ENCODE measurements around the gene PSMA7. TPM values are rescaled to one million over a fixed set of nuclear protein-coding genes. Genes with fewer than 3 reads are reported as not detected.

The PSMA7 gene
- total RNA-seq, 1 experiment from 2014 or later, result 514 TPM

DNA sequence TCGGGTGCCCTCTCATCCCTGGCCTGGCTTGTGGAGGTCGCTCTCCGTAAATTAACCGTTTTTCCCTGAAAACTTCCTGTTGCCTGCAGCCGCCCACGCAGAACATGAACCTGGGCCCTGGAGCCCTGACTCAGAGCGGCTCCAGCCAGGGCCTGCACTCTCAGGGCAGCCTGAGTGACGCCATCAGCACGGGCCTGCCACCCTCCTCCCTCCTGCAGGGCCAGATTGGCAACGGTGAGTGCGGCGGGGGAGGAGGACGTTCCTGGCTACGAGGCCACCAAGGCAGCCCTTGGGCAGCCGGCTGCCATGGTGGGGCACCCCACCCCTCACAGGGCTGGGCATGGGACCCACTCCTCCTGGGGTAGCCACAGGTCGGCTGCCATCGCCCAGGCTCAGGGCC lies 18.2 kb upstream of the PSMA7 start:
- Mint-ChIP-seq H3K4me3 (ENCODE audit: low read depth, unreplicated experiment) (peak overlapping the region; percentile 39), H3K36me3 (ENCODE audit: insufficient read depth, unreplicated experiment) (peaks cover 63% of the 10 kb centered on the region), H3K27ac (ENCODE audit: unreplicated experiment) (peak overlapping the region; percentile 53), H3K9me3 (ENCODE audit: low read depth, unreplicated experiment) (no peaks in the 10 kb centered on the region), H3K4me1 (ENCODE audit: low read depth, unreplicated experiment) (peaks cover 35% of the 10 kb centered on the region), H3K27me3 (ENCODE audit: unreplicated experiment) (no peaks in the 10 kb centered on the region)
- TF ChIP-seq, protein P1, sequence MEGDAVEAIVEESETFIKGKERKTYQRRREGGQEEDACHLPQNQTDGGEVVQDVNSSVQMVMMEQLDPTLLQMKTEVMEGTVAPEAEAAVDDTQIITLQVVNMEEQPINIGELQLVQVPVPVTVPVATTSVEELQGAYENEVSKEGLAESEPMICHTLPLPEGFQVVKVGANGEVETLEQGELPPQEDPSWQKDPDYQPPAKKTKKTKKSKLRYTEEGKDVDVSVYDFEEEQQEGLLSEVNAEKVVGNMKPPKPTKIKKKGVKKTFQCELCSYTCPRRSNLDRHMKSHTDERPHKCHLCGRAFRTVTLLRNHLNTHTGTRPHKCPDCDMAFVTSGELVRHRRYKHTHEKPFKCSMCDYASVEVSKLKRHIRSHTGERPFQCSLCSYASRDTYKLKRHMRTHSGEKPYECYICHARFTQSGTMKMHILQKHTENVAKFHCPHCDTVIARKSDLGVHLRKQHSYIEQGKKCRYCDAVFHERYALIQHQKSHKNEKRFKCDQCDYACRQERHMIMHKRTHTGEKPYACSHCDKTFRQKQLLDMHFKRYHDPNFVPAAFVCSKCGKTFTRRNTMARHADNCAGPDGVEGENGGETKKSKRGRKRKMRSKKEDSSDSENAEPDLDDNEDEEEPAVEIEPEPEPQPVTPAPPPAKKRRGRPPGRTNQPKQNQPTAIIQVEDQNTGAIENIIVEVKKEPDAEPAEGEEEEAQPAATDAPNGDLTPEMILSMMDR (IDR thresholded peaks at IDR 0.05; ENCODE audit: unreplicated experiment), result no peak
- CTCF ChIA-PET, result no interaction called here
- intact Hi-C loops (cut with micrococcal nuclease; ENCODE audit: unreplicated experiment), result no loop called here
- no TSS peak for BruUV-seq (replicated peaks)
- peak; percentile 63 for DNase-seq

DNA sequence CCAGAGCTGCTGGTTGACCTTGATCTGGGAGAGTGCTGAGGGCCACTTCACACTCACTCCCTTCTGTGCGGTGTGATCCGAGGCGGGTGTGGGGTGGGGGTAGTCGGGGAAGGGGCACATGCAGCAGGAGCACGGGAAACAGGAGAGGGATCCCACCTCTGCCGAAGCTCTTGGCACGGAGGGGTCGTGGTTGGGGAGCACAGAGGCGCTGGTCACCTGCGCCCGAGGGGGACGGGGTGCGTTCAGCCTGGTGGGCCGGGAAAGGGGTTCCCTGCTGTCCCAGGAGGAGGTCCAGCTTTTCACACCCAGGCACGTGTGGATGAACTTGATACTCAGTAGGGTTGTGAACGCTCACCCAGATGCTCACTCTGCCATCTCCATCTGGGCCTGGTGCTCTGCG lies 17.7 kb upstream of the PSMA7 start:
- BruUV-seq (replicated peaks), result no TSS peak
- peak overlapping the region; percentile 53 for H3K27ac Mint-ChIP-seq (ENCODE audit: unreplicated experiment)
- CTCF ChIA-PET, result no interaction called here
- no peaks in the 10 kb centered on the region for H3K27me3 Mint-ChIP-seq (ENCODE audit: unreplicated experiment)
- peaks cover 58% of the 10 kb centered on the region for H3K36me3 Mint-ChIP-seq (ENCODE audit: insufficient read depth, unreplicated experiment)
- no peaks in the 10 kb centered on the region for H3K9me3 Mint-ChIP-seq (ENCODE audit: low read depth, unreplicated experiment)
- H3K4me3 Mint-ChIP-seq (ENCODE audit: low read depth, unreplicated experiment), result peak overlapping the region; percentile 39
- peaks cover 39% of the 10 kb centered on the region for H3K4me1 Mint-ChIP-seq (ENCODE audit: low read depth, unreplicated experiment)
- intact Hi-C loops (cut with micrococcal nuclease; ENCODE audit: unreplicated experiment), result no loop called here
- no peak for DNase-seq
- TF ChIP-seq, protein P1 (IDR thresholded peaks at IDR 0.05; ENCODE audit: unreplicated experiment), result no peak

DNA sequence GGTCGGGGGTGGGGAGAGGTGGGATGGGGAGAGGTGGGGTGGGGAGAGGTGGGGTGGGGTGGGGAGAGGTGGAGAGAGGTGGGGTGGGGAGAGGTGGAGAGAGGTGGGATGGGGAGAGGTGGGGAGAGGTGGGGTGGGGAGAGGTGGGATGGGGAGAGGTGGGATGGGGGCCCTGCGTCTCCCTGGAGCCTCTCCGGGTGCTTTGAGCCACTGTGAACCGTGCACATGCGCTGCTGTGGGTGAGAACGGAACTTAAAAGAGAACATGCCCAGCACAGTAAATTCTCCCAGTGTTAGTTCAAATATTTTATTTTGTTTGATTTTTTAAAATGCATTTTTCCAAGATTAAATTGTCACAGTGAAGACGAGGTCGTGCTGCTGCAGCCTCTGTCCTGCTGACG lies 17.1 kb upstream of the PSMA7 start:
- no peak overlapping the region for H3K27ac Mint-ChIP-seq (ENCODE audit: unreplicated experiment)
- TF ChIP-seq, protein P1 (IDR thresholded peaks at IDR 0.05; ENCODE audit: unreplicated experiment), result no peak
- peaks cover 52% of the 10 kb centered on the region for H3K36me3 Mint-ChIP-seq (ENCODE audit: insufficient read depth, unreplicated experiment)
- H3K4me3 Mint-ChIP-seq (ENCODE audit: low read depth, unreplicated experiment), result peak overlapping the region; percentile 15
- no peaks in the 10 kb centered on the region for H3K9me3 Mint-ChIP-seq (ENCODE audit: low read depth, unreplicated experiment)
- H3K4me1 Mint-ChIP-seq (ENCODE audit: low read depth, unreplicated experiment), result peaks cover 44% of the 10 kb centered on the region
- H3K27me3 Mint-ChIP-seq (ENCODE audit: unreplicated experiment), result no peaks in the 10 kb centered on the region
- intact Hi-C loops (cut with micrococcal nuclease; ENCODE audit: unreplicated experiment), result no loop called here
- no TSS peak for BruUV-seq (replicated peaks)
- no peak for DNase-seq
- CTCF ChIA-PET, result interaction anchor here (0.6 kb wide), 1 partner anchor 454 kb away, joined by 7 read pairs; no protein-coding TSS in a partner anchor

DNA sequence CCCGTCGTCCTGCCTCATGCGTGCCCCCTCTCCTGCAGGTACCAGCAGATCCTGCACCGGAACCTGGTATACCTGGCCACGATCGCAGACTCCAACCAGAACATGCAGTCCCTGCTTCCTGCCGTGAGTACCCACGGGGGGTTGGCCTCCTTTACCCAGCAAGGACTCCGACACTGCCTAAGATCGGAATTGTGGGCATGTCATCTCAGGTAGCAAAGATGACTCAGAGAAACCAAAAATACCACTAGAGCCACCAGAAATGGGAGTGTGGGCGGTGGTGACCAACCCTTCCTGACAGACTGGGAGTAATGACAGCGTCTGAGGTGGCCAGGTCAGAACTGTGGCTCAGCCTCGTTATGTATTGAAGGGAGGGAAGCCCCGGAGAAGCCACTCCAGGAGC lies 16.6 kb upstream of the PSMA7 start:
- peak overlapping the region; percentile 8 for H3K27ac Mint-ChIP-seq (ENCODE audit: unreplicated experiment)
- TF ChIP-seq, protein P1 (IDR thresholded peaks at IDR 0.05; ENCODE audit: unreplicated experiment), result no peak
- peak overlapping the region; percentile 15 for H3K4me3 Mint-ChIP-seq (ENCODE audit: low read depth, unreplicated experiment)
- peaks cover 54% of the 10 kb centered on the region for H3K36me3 Mint-ChIP-seq (ENCODE audit: insufficient read depth, unreplicated experiment)
- H3K27me3 Mint-ChIP-seq (ENCODE audit: unreplicated experiment), result no peaks in the 10 kb centered on the region
- CTCF ChIA-PET, result interaction anchor here (0.6 kb wide), 1 partner anchor 454 kb away, joined by 7 read pairs; no protein-coding TSS in a partner anchor
- no TSS peak for BruUV-seq (replicated peaks)
- intact Hi-C loops (cut with micrococcal nuclease; ENCODE audit: unreplicated experiment), result no loop called here
- peaks cover 48% of the 10 kb centered on the region for H3K4me1 Mint-ChIP-seq (ENCODE audit: low read depth, unreplicated experiment)
- H3K9me3 Mint-ChIP-seq (ENCODE audit: low read depth, unreplicated experiment), result no peaks in the 10 kb centered on the region
- DNase-seq, result peak; percentile 72

Data from Calu3 (cell line).